Measurements from ENCODE around the gene MICAL2. TPM values are rescaled to one million over a fixed set of nuclear protein-coding genes. Genes with fewer than 3 reads are reported as not detected.

MICAL2 gene
- total RNA-seq, 4 donors from 2014 or later: 24.7 to 53.7 (median 37.0) TPM

- TF ChIP-seq POLR2A (IDR thresholded peaks at IDR 0.05): no peak
- TF ChIP-seq CTCF (IDR thresholded peaks at IDR 0.05 in 4 of 5, conservative IDR thresholded peaks at IDR 0.05 in 1 of 5): peak; percentile 31 to 80 (median 66)
- intact Hi-C loops (cut with DNase I; ENCODE audit: low total_unique reads): loop anchor here (5.0 to 10.0 kb wide), 2 partner anchors 354 to 609 kb away; no protein-coding TSS in a partner anchor
- H3K4me3 ChIP-seq: no peak overlapping the region
- H3K27me3 ChIP-seq: no peaks in the 10 kb centered on the region
- DNase-seq (peak in 1 of 2 donors; percentile 55), ATAC-seq (peak; percentile 47 to 48)
- H3K4me1 ChIP-seq: peaks cover 7 to 11% of the 10 kb centered on the region in 2 donors
- H3K9me3 ChIP-seq: no peaks in the 10 kb centered on the region
- in situ Hi-C loops (cut with MboI; ENCODE audit: low sequenced_read_pairs in 4 of 4): loop anchor here (10.0 to 25.0 kb wide), 3 partner anchors 351 to 501 kb away; no protein-coding TSS in a partner anchor
- H3K27ac ChIP-seq: peak overlapping the region in 2 of 4 donors; percentile 53 to 58
- no peaks in the 10 kb centered on the region for H3K36me3 ChIP-seq
These were observed 178.0 kb downstream of the MICAL2 start for GRCh38 chr11:12288212-12288930.

- ATAC-seq (no peak), DNase-seq (no peak)
- Histone ChIP-seq H3K9me3 (no peaks in the 10 kb centered on the region), H3K27ac (no peak overlapping the region), H3K4me3 (no peak overlapping the region), H3K36me3 (no peaks in the 10 kb centered on the region), H3K4me1 (peaks cover 7 to 11% of the 10 kb centered on the region in 2 donors), H3K27me3 (no peaks in the 10 kb centered on the region)
- in situ Hi-C loops (cut with MboI; ENCODE audit: low sequenced_read_pairs in 4 of 4): loop anchor here (10.0 to 25.0 kb wide), 3 partner anchors 352 to 502 kb away; no protein-coding TSS in a partner anchor
- intact Hi-C loops (cut with DNase I; ENCODE audit: low total_unique reads): loop anchor here (5.0 to 10.0 kb wide), 2 partner anchors 354 to 608 kb away; no protein-coding TSS in a partner anchor
- TF ChIP-seq POLR2A (IDR thresholded peaks at IDR 0.05) (no peak), CTCF (IDR thresholded peaks at IDR 0.05 in 4 of 5, conservative IDR thresholded peaks at IDR 0.05 in 1 of 5) (no peak)
These were observed 178.7 kb downstream of the MICAL2 start for GRCh38 chr11:12288931-12289666.

- ATAC-seq (no peak), DNase-seq (no peak)
- TF ChIP-seq POLR2A (IDR thresholded peaks at IDR 0.05): no peak
- TF ChIP-seq CTCF (IDR thresholded peaks at IDR 0.05 in 4 of 5, conservative IDR thresholded peaks at IDR 0.05 in 1 of 5): no peak
- H3K27ac ChIP-seq: no peak overlapping the region
- no peaks in the 10 kb centered on the region for H3K27me3 ChIP-seq
- intact Hi-C loops (cut with DNase I; ENCODE audit: low total_unique reads) (loop anchor here (5.0 to 10.0 kb wide), 2 partner anchors 355 to 607 kb away; no protein-coding TSS in a partner anchor), in situ Hi-C loops (cut with MboI; ENCODE audit: low sequenced_read_pairs in 4 of 4) (loop anchor here (10.0 to 25.0 kb wide), 3 partner anchors 353 to 503 kb away; no protein-coding TSS in a partner anchor)
- H3K9me3 ChIP-seq: no peaks in the 10 kb centered on the region
- H3K4me3 ChIP-seq: no peak overlapping the region
- no peaks in the 10 kb centered on the region for H3K36me3 ChIP-seq
- H3K4me1 ChIP-seq: peaks cover 7 to 11% of the 10 kb centered on the region in 2 donors
These were observed 179.5 kb downstream of the MICAL2 start for GRCh38 chr11:12289667-12290476.

GRCh38 chr11:12290477-12290922 is 180.1 kb downstream of the MICAL2 start:
- no peak overlapping the region for H3K4me3 ChIP-seq
- H3K4me1 ChIP-seq: peaks cover 7 to 11% of the 10 kb centered on the region in 2 donors
- intact Hi-C loops (cut with DNase I; ENCODE audit: low total_unique reads) (no loop called here), in situ Hi-C loops (cut with MboI; ENCODE audit: low sequenced_read_pairs in 4 of 4) (loop anchor here in 3 of 4 donors (25.0 kb wide), 2 partner anchors 353 to 503 kb away; no protein-coding TSS in a partner anchor)
- no peak for DNase-seq
- H3K27me3 ChIP-seq: no peaks in the 10 kb centered on the region
- TF ChIP-seq CTCF (IDR thresholded peaks at IDR 0.05 in 4 of 5, conservative IDR thresholded peaks at IDR 0.05 in 1 of 5) (no peak), POLR2A (IDR thresholded peaks at IDR 0.05) (no peak)
- ATAC-seq: no peak
- H3K9me3 ChIP-seq: no peaks in the 10 kb centered on the region
- no peak overlapping the region for H3K27ac ChIP-seq
- H3K36me3 ChIP-seq: no peaks in the 10 kb centered on the region

Measured in gastrocnemius medialis (tissue), 4 donors.